HEK293T (cell line): ENCODE data around the gene MRPL41.

Experiments used
- BHLHE40 ChIP-seq: fragments of 450-650 bp; IDR thresholded peaks from 2 replicates; pipeline ENCODE4 v1.6.1; 2016; ENCODE audit warnings: mild to moderate bottlenecking, moderate library complexity, borderline replicate concordance
- FOXA1 ChIP-seq: fragments of 450-650 bp; IDR thresholded peaks from 2 replicates; pipeline ENCODE4 v1.6.1; 2016; ENCODE audit warnings: mild to moderate bottlenecking
- HDGF ChIP-seq: fragments of 450-650 bp; IDR thresholded peaks from 2 replicates; pipeline ENCODE4 v1.6.1; 2017; ENCODE audit warnings: antibody characterized with exemption, borderline replicate concordance
- SP1 ChIP-seq: fragments of 450-650 bp; IDR thresholded peaks from 2 replicates; pipeline ENCODE4 v1.6.1; 2017
- SUZ12 ChIP-seq: fragments of 450-650 bp; IDR thresholded peaks from 2 replicates; pipeline ENCODE4 v1.6.1; 2016; ENCODE audit warnings: mild to moderate bottlenecking

- no peak for TF ChIP-seq SP1
- TF ChIP-seq FOXA1, result no peak
- TF ChIP-seq BHLHE40, result no peak
- TF ChIP-seq HDGF, result no peak
- TF ChIP-seq SUZ12, result no peak
Measured at GRCh38 chr9:137511758-137512463, 39.8 kb upstream of the MRPL41 start.
